K562 (cell line): ENCODE measurements around the gene ADNP. TPM values are rescaled to one million over a fixed set of nuclear protein-coding genes. Genes with fewer than 3 reads are reported as not detected.

ENCODE experiments used
- ATF7 ChIP-seq: fragments of 450-650 bp; IDR thresholded peaks from 2 replicates; pipeline ENCODE4 v1.7.1; 2014; ENCODE audit warnings: mild to moderate bottlenecking, moderate library complexity
- CHD1 ChIP-seq: fragments of 200-600 bp; sonication (generic); IDR thresholded peaks from one replicate; pipeline ENCODE4 v1.6.1; 2012; ENCODE audit warnings: mild to moderate bottlenecking, moderate library complexity, low read length, inconsistent platforms
- CHD4 ChIP-seq: fragments of 200-600 bp; sonication (generic); IDR thresholded peaks from 3 replicates; pipeline ENCODE4 v1.6.1; 2012; ENCODE audit warnings: low read depth, mild to moderate bottlenecking, mixed read lengths, low read length, inconsistent platforms; ENCODE audit not compliant: insufficient read depth, insufficient replicate concordance, poor library complexity, severe bottlenecking
- CREM ChIP-seq: IDR thresholded peaks from 2 replicates; pipeline ENCODE4 v1.6.1; 2014; ENCODE audit warnings: antibody characterized with exemption, low read depth
- FOXJ3 ChIP-seq: sonication (generic); formaldehyde crosslinking; IDR thresholded peaks from 2 replicates; pipeline ENCODE4 v1.4.0; 2020; ENCODE audit warnings: mild to moderate bottlenecking, missing genetic modification reagents
- GTF2F1 ChIP-seq: IDR thresholded peaks from 2 replicates; pipeline ENCODE4 v1.6.1; 2011; ENCODE audit warnings: low read depth, low read length, improper control_type of control experiment
- GTF3C2 ChIP-seq: IDR thresholded peaks from 3 replicates; pipeline ENCODE4 v1.6.1; 2011; ENCODE audit warnings: borderline replicate concordance, mild to moderate bottlenecking, moderate library complexity; ENCODE audit not compliant: insufficient read length; ENCODE audit errors: extremely low read depth
- KLF10 ChIP-seq: fragments of 250-450 bp; sonication (Bioruptor Pico); IDR thresholded peaks from 2 replicates; pipeline ENCODE4 v1.6.1; 2021; ENCODE audit warnings: matching md5 sums
- NFXL1 ChIP-seq: fragments of 450-650 bp; formaldehyde crosslinking; IDR thresholded peaks from 2 replicates; pipeline ENCODE4 v1.4.0; 2021; ENCODE audit warnings: mild to moderate bottlenecking
- NR2F6 ChIP-seq: fragments of 450-650 bp; formaldehyde crosslinking; IDR thresholded peaks from 2 replicates; pipeline ENCODE4 v1.4.0; 2020; ENCODE audit warnings: mild to moderate bottlenecking
- PCBP2 ChIP-seq: fragments of 200-400 bp; formaldehyde crosslinking; IDR thresholded peaks from 2 replicates; pipeline ENCODE4 v1.6.1; 2018; ENCODE audit warnings: low read length, low read depth, mild to moderate bottlenecking, moderate library complexity; ENCODE audit not compliant: poor library complexity, severe bottlenecking
- PHB2 ChIP-seq: fragments of 450-650 bp; IDR thresholded peaks from 2 replicates; pipeline ENCODE4 v1.6.1; 2017; ENCODE audit warnings: low read depth
- PHF20 ChIP-seq: fragments of 450-650 bp; IDR thresholded peaks from 2 replicates; pipeline ENCODE4 v1.6.1; 2018; ENCODE audit not compliant: partially characterized antibody
- PHF21A ChIP-seq: fragments of 450-650 bp; IDR thresholded peaks from 2 replicates; pipeline ENCODE4 v1.6.1; 2017; ENCODE audit warnings: low read depth, borderline replicate concordance
- PML ChIP-seq: IDR thresholded peaks from 2 replicates; pipeline ENCODE4 v1.6.1; 2012; ENCODE audit warnings: low read length, inconsistent platforms
- PPARD ChIP-seq: fragments of 250-450 bp; sonication (Bioruptor Pico); IDR thresholded peaks from 2 replicates; pipeline ENCODE4 v1.8.0; 2022; ENCODE audit warnings: inconsistent platforms, mild to moderate bottlenecking, moderate library complexity
- SMAD1 ChIP-seq: fragments of 150-350 bp; IDR thresholded peaks from 2 replicates; pipeline ENCODE4 v1.6.1; 2014; ENCODE audit warnings: low read length, low read depth; ENCODE audit not compliant: partially characterized antibody
- ZBTB17 ChIP-seq: fragments of 450-650 bp; formaldehyde crosslinking; IDR thresholded peaks from 2 replicates; pipeline ENCODE4 v1.4.0; 2020; ENCODE audit warnings: mild to moderate bottlenecking
- ZNF639 ChIP-seq, 2 experiments: fragments of 200-800 bp in 1 of 2; sonication (Bioruptor generic) in 1 of 2; sonication (generic) in 1 of 2; formaldehyde crosslinking in 1 of 2; IDR thresholded peaks in 1 of 2; conservative IDR thresholded peaks in 1 of 2; 2 replicates each; pipeline versions ENCODE4 v1.5.0 to v1.6.1; 2016 to 2020; ENCODE audit warnings: missing compliant biosample characterization in 1 of 2, missing genetic modification characterization in 1 of 2, missing genetic modification reagents in 1 of 2
- ZNF780A ChIP-seq: fragments of 250-450 bp; sonication (Bioruptor Pico); IDR thresholded peaks from 2 replicates; pipeline ENCODE4 v1.5.0; 2021; ENCODE audit warnings: mild to moderate bottlenecking
- polyA plus RNA-seq, 8 experiments: library from polyadenylated mRNA; depleted of rRNA in 4 of 8; stranded (reverse) in 5 of 8; unstranded in 3 of 8; fragments of >200 nt; fragmentation: Nextera tagmentation in 2 of 8; fragmentation: Illumina TruSeq in 1 of 8; extraction: Ambion mirVana in 2 of 8; extraction: Trizol in 1 of 8; gene quantifications; 2 replicates each; pipeline versions ENCODE4 v1.2.1 to v1.2.3, GENCODE V29; 2011 to 2014; ENCODE audit warnings: inconsistent platforms in 1 of 8, missing spikeins in 1 of 8
- total RNA-seq, 7 experiments: library from RNA; depleted of rRNA in 6 of 7; stranded (reverse); fragments of >200 nt in 6 of 7; fragmentation: Illumina TruSeq in 2 of 7; extraction: Trizol in 2 of 7; gene quantifications; 2 replicates each; pipeline versions ENCODE4 v1.2.1 to v1.2.3, GENCODE V29; 2011 to 2021; ENCODE audit warnings: low replicate concordance in 1 of 7
- TF ChIP-seq, protein P1 (sequence below), 2 experiments: fragments of 250-450 bp in 1 of 2; fragments of 450-650 bp in 1 of 2; sonication (Bioruptor Pico) in 1 of 2; IDR thresholded peaks; 2 replicates each; pipeline versions ENCODE4 v1.6.1 to v1.8.0; 2016 to 2021; ENCODE audit warnings: mild to moderate bottlenecking in 2 of 2, moderate library complexity in 2 of 2, missing compliant biosample characterization in 1 of 2, missing genetic modification characterization in 1 of 2
- TF ChIP-seq, protein P2 (sequence below): fragments of 450-650 bp; IDR thresholded peaks from 2 replicates; pipeline ENCODE4 v1.6.1; 2016; ENCODE audit warnings: low read depth, mild to moderate bottlenecking, moderate library complexity

Gene ADNP
- total and polyA plus RNA-seq, 9 of the 15 experiments (the other 6 are each of a cell fraction or from before 2014, with no cell fraction given), result 17.8 to 59.9 (median 25.3) TPM

- TF ChIP-seq ZNF780A (CRISPR knock-in tag), result no peak
- no peak for TF ChIP-seq SMAD1
- TF ChIP-seq PCBP2, result no peak
- peak; percentile 84 for TF ChIP-seq PHF20
- no peak for TF ChIP-seq GTF2F1
- TF ChIP-seq NR2F6 (CRISPR knock-in tag), result no peak
- no peak for TF ChIP-seq CHD1
- TF ChIP-seq GTF3C2, result no peak
- TF ChIP-seq, protein P1, sequence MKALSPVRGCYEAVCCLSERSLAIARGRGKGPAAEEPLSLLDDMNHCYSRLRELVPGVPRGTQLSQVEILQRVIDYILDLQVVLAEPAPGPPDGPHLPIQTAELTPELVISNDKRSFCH (CRISPR knock-in tag; IDR thresholded peaks at IDR 0.05), result no peak
- TF ChIP-seq, protein P1 (tag; IDR thresholded peaks at IDR 0.05), result 0 out of 2 replicates have a peak, but pooled peaks have one; percentile 39
- TF ChIP-seq CHD4, result no peak
- no peak for TF ChIP-seq FOXJ3
- no peak for TF ChIP-seq PHF21A
- TF ChIP-seq, protein P2, sequence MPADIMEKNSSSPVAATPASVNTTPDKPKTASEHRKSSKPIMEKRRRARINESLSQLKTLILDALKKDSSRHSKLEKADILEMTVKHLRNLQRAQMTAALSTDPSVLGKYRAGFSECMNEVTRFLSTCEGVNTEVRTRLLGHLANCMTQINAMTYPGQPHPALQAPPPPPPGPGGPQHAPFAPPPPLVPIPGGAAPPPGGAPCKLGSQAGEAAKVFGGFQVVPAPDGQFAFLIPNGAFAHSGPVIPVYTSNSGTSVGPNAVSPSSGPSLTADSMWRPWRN, result no peak
- TF ChIP-seq ZBTB17 (CRISPR knock-in tag), result no peak
- TF ChIP-seq ATF7, result peak; percentile 100
- TF ChIP-seq PHB2, result no peak
- no peak for TF ChIP-seq PPARD (CRISPR knock-in tag)
- TF ChIP-seq CREM, result no peak; the same call in 1 of the 2 replicates
- TF ChIP-seq ZNF639 (CRISPR knock-in tag; conservative IDR thresholded peaks at IDR 0.05 in 1 of 2, IDR thresholded peaks at IDR 0.05 in 1 of 2), result peak in 1 of 2 experiments; percentile 40; a peak in 1 of 4 replicates
- no peak; the same call in 1 of the 2 replicates for TF ChIP-seq PML
- no peak for TF ChIP-seq KLF10 (CRISPR knock-in tag)
- TF ChIP-seq NFXL1 (CRISPR knock-in tag), result no peak
Observed at GRCh38 chr20:50958615-50959542, 27.6 kb upstream of the ADNP start, which contains the start of gene MOCS3 (continued).
